SIG-M5 treated with dmso at 0.1 percent for 504 hours (cell line): Measurements from ENCODE around the gene SLC16A1.
"Not testable (repeated sequence)": the region's sequence is repeated elsewhere in the genome, so short reads cannot be mapped to it uniquely, and the experiment has no call there.

Experiments used
- DNase-seq: peaks from one replicate; lab custom pipeline; 2025; ENCODE audit not compliant: unreplicated experiment; lab: John Stamatoyannopoulos, UW

The SLC16A1 gene

DNA sequence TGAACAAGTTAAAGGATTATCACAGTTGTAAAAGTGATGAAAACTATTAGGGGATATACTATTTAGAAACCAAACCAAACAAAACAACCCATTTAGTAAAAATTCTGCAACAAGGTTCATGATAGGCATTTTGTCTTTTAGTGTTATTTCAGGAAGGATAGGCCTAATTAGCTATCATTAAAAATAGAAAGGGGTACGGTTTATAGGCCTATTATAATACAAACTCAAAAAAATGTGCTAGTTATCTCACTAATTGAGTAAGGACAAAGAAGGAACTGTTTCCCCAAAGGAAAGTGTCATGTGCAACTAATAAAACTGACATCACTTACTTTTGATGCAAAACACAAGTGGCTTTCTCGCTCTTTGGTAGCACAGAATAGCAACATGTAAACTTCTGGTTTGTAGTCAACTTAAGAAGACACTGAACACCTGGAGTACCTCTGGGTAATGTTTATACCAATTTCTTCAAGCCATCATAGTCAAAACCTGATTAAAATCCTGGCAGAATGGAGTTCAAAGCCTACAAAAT is 28.5 kb downstream of the SLC16A1 start:
- no peak for DNase-seq

- DNase-seq, result no peak
These were observed 29.1 kb downstream of the SLC16A1 start for GRCh38 chr1:112926858-112927257.

GRCh38 chr1:112925015-112925414 is 31.0 kb downstream of the SLC16A1 start:
- no peak for DNase-seq

- DNase-seq, result no peak
These were observed 32.0 kb downstream of the SLC16A1 start for GRCh38 chr1:112923959-112924349.

GRCh38 chr1:112923234-112923958 is 32.6 kb downstream of the SLC16A1 start:
- no peak for DNase-seq

GRCh38 chr1:112911506-112912220 is 44.3 kb downstream of the SLC16A1 start:
- DNase-seq, result no peak

DNA sequence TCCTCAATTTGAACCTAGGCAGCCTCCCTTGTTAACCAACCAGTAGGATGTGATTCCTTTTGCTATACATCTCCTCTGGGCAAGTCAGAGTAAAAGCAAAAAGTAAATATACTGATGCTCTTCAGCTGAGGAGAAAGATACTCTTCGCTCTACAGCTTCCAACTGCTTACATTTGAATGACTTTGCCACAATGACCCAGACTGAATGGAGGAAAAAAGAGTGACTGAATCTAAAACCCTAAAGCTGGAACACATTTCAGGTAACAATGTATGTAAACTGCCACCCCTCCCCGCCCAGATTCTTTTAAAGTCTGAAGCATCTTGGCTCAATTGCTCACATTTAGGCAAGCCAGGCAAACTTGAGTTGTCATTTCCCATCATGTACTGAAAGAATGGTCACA is 46.1 kb downstream of the SLC16A1 start:
- DNase-seq, result no peak

GRCh38 chr1:112906150-112906698 is 49.8 kb downstream of the SLC16A1 start:
- DNase-seq, result no peak

- DNase-seq, result no peak
These were observed 50.4 kb downstream of the SLC16A1 start for GRCh38 chr1:112905395-112906149.

- no peak for DNase-seq
These were observed 51.1 kb downstream of the SLC16A1 start for GRCh38 chr1:112904831-112905261.

GRCh38 chr1:112904071-112904830 is 51.7 kb downstream of the SLC16A1 start:
- no peak for DNase-seq

GRCh38 chr1:112902221-112902620 is 53.8 kb downstream of the SLC16A1 start:
- DNase-seq, result no peak

DNA sequence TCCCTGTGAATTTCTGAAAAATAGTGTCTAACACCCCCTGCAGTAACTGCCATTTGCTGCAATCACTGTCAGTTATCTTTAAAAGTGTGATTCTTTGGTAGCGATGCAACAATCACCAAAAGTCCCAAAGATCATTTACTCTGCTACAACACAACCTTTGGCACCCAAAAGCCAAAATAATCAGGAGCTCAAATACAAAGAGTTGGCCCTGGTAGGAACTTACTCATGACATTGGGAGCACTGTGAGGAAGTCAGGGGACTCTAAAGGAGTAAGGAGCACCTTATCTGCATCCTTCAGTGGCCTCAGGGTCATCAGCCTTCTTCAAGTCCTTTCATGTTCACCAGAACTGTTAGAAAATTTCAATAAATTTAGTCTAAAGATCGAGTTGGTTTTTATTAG is 54.6 kb downstream of the SLC16A1 start:
- no peak for DNase-seq

DNA sequence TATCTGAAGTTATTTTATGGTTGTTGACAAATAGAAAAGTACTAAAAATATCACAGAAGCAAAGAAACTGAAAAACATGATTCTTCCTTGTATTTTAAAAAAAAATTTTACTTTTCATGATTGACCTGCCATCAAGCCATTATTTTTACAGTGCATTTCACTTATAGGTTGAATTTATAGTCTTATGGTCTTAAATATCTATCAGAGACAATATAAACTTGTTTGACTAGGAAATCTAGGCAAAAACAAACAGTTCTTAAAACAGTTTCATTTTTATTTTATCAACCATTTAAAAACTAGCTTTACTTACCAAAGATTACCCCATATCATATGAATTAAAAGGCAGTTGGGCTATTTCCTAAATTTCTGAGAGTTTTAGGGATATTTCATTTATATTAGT is 59.2 kb downstream of the SLC16A1 start:
- DNase-seq, result no peak

- no peak for DNase-seq
These were observed 61.4 kb downstream of the SLC16A1 start for GRCh38 chr1:112894561-112895011.

DNA sequence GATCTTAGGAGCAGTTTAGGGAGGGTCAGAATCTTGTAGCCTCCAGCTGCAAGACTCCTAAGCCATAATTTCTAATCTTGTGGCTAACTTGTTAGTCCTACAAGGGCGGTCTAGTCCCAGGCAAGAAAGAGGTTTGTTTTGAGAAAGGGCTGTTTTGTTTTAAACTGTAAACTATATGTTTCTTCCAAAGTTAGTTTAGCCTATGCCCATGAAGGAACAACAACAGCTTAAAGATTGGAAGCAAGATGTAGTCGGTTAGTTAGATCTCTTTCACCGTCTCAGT is 62.0 kb downstream of the SLC16A1 start:
- no peak for DNase-seq

- DNase-seq, result no peak
These were observed 62.5 kb downstream of the SLC16A1 start for GRCh38 chr1:112893288-112894009.

GRCh38 chr1:112889906-112890305 is 66.1 kb downstream of the SLC16A1 start:
- not testable (repeated sequence) for DNase-seq

DNA sequence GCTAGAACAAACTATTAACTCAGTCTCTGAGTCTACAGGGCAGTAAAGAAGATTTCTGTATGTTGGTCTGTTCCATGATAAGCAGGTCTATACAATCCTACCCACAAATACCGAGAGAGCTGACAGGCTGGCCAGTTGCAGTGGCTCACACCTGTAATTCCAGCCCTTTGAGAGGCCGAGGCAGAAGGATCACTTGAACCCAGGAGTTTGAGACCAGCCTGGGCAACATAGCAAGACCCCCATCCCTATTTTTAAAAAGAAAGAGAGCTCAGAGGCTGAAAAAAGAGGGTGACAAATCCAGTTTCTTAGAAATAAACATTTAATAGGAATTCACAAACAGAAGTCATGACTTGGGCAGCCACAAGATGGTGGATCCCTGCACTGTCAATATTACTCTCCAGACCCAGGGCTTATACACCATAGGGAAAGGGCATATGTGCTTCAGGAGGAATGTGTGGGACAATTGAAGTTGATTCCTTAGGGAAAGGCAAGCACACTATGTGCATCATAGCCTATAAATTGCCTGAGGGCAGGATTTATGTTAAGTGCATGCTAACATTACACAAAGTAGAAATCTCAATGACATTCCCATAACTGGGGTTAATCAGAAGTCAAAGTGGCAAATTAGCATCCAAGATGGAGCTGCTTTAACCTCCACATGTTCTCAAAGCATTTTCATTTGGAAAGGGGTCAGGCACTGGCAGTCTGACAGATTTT is 66.8 kb downstream of the SLC16A1 start:
- no peak for DNase-seq
